Nucleus accumbens (tissue), 56 donors: ENCODE measurements around the gene DGKD.

Source experiments
- DNase-seq, 56 donors: peaks; one replicate each; lab custom pipeline; 2025; lab: John Stamatoyannopoulos, UW

The DGKD gene

DNA sequence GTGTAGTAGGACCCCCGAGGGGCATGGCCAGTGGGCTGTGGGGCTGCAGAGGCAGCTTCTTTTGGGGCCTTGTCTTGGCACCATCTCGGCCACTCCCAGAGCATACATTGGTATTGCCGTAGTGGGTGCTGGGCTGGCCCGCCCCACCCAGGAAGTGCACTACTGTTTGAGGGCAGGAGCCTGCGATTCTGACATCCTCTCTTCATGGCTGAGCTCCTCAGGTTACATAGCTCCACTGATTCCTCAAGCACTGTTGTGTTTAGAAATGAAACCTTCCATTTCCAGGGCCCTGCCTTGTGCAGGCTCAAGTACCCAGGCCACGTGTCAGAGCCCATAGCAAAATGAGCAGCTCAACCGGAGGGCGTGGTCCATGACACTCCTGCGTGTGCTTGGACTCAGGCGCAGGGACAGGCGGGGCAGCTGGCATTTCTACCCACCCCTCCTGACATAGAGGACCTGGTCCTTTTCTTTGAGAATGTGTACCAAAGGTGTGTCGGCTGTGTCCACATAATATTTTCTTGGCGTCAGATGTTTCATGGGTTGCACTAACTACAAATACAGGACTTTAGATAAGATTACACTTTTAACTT is 67.9 kb downstream of the DGKD start:
- no peak for DNase-seq

- no peak for DNase-seq
Measured at GRCh38 chr2:233422649-233423551, 68.6 kb downstream of the DGKD start.

GRCh38 chr2:233423552-233423860 is 69.2 kb downstream of the DGKD start:
- no peak for DNase-seq

DNA sequence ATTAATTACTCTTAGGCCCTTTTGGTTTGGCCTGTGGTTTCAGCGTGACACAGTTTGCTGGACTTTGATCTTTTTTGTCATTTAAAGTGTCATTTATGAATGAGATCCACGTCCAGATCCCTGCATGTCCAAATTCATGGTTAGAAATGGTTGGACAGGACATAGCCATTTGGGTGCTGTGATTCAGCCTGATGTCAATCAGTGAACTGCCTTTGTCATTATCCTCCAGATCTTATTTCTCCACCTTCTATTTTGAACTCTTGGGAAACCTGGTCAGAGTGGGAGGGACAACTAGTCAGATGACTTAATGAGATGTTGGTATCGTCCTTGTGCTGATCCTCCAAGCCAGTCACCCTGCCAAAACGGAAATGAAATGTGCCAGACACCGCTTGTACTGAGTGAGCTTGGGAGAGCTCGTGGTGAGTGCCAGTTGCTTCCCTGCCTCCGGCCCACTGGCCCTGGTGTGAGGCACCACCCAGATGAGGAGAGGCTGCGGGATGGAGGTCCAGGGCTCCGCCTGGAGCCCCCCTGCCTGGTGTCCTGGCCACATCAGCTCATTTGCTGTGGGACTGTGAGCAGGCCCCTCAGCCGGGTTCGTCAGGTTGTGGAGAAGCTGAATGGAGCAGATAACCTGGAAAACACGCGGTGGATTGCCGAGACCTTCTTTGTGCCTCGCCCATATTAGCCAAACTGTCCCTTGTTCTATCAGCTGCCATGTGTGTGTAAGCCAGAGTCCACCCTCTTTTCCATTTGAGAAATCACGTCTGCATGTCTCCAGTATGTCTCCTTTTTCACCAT is 70.1 kb downstream of the DGKD start:
- no peak for DNase-seq

DNA sequence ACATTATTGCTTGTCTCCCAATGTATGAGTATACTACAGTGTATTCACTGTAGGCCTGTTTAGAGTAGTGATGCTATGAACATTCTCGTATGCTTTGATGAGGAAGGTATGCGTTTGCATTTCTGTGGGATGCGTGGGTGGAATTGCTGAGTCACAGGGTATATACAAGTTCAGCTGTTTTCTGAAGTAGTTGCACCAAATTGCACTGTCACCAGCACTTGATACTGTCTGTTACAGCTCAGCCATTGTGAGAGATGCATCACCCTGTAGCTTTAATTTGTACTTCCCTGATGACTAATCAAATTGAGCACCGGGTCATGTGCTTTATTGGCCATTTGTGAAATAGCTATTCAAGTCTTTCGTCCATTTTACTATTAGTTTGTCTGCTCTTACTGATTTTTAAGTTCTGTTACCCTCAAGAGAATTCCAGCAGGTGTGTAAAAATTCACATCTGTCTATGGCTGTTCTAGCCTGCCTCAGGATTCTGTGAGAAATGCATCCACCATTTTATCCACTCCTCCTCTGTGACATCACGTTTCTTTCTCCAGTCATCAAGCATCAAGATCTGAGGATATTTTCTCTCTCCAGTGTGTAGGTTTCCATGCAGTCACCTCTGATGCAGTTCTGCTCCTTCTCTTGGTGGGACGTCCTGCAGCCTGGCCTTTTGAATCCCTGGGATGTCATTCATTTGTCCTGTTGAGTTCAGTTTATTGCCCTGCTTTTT is 72.5 kb downstream of the DGKD start:
- DNase-seq = peak in 6 of 56 donors; percentile 29 to 44 (median 37)

- DNase-seq = peak in 6 of 56 donors; percentile 16 to 55 (median 32)
Measured at GRCh38 chr2:233428008-233428407, 73.7 kb downstream of the DGKD start.

DNA sequence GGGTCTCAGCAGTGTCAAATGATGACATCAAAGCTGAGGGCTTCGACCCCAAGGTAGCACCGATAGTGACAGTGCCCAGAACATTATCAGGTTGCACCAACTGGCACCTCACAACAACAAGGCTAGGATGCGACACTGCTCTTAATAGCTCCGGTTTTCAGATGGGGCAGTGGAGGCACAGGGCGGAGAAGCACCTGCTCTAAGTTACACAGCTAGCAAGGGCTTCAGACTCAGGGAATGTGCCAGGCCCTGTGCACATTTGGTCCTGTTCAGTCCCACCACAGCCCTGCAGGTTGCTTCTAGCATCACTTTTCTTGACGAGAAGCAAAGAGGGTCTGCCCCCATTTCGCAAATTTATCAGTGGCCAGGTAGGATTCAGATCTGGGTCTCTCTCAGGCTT is 74.1 kb downstream of the DGKD start:
- no peak for DNase-seq

GRCh38 chr2:233429175-233429897 is 75.0 kb downstream of the DGKD start:
- no peak for DNase-seq

DNA sequence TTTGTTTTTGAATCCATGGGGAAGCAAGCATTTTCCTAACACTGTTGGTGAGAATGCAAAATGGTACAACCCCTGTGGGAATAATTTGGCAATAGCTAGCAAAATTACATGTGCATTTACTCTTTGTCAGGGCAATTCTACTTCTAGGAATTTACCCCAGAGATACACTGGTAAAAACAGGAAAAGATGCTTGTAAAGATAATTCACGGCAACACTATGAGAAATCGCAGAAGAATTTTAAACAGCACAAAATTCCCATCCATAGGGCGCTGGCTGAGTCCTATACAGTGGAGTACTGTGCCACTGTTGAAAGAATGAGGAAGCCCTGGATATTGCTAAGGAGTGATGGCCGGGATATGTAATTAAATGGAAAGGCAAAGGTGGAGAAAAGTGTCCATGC is 75.8 kb downstream of the DGKD start:
- DNase-seq = no peak

- DNase-seq = no peak
Measured at GRCh38 chr2:233430651-233431050, 76.4 kb downstream of the DGKD start.

DNA sequence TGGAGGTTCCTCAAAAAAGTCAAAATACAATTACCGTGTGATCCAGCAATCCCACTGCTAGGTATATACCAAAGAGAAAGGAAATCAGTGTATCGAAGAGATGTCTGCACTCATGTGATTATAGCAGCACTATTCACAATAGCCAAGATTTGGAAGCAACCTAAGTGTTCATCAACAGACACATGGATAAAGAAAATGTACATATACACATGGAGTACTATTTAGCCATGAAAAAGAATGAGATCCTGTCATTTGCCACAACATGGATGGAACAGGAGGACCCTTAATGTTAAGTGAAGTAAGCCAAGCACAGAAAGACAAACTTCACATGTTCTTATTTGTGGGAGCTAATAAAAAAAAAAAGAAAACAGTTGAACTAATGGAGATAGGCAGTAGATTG is 78.7 kb downstream of the DGKD start:
- DNase-seq = no peak

- no peak for DNase-seq
Measured at GRCh38 chr2:233433794-233434193, 79.5 kb downstream of the DGKD start.

DNA sequence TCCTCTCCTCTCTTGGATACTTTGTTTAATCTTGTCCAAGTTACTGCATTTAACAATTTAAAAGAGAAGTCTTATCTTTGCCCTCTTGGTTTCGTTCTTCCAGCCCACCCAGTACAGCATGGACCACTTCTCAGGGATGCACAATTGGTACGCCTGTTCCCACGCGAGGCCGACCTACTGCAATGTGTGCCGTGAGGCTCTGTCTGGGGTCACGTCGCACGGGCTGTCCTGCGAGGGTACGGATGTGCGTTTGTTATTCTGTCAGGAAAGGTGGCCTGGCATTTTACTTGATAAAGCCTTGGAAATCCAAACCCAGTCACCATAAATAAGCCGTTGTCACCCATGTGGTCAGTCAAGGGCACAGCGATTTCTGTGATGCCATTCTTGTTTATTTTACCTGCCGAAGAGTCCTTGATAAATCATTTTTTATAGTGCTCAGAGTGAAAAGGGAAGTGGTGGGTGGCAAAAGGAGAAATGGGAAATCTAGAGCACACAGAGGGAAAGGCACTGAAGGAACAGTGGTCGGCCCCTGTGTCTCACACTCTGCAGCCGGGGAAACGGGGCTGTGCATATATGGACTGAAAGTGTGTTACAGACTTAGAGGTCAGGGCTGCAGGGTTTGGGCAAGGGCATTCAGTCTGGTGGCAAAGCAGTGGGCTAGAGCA is 80.5 kb downstream of the DGKD start:
- DNase-seq = peak in 1 of 56 donors; percentile 12

- no peak for DNase-seq
Measured at GRCh38 chr2:233435436-233436190, 81.3 kb downstream of the DGKD start.

- DNase-seq = no peak
Measured at GRCh38 chr2:233436191-233436581, 81.9 kb downstream of the DGKD start.

- DNase-seq = no peak
Measured at GRCh38 chr2:233436691-233437438, 82.6 kb downstream of the DGKD start.

DNA sequence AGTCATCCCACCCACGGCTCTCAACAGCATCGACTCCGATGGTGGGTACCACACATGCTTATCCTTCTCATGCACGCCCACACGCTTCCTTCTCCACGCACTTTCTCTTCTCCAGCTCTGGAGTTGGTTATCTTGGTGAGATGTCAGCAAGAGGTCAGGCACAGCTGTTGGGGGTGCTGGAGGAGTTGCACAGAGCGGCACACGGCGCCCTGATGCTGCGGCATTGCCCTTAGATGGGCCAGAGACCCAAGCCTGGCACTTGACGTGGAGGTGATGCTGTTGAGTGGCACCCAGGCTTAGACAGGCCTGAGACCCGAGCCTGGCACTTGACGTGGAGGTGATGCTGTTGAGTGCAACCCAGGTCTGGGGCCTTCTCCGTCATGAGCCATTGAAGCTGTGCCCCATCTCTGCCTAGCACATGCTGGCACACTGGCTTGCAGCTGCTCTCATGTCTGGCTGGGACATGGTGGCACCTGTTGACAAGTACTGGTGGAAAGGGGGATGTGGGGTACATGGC is 83.2 kb downstream of the DGKD start:
- DNase-seq = no peak
